ENCODE measurements around the gene NTF4.
"Not testable (repeated sequence)": the region's sequence is repeated elsewhere in the genome, so short reads cannot be mapped to it uniquely, and the experiment has no call there.

The NTF4 gene

DNA sequence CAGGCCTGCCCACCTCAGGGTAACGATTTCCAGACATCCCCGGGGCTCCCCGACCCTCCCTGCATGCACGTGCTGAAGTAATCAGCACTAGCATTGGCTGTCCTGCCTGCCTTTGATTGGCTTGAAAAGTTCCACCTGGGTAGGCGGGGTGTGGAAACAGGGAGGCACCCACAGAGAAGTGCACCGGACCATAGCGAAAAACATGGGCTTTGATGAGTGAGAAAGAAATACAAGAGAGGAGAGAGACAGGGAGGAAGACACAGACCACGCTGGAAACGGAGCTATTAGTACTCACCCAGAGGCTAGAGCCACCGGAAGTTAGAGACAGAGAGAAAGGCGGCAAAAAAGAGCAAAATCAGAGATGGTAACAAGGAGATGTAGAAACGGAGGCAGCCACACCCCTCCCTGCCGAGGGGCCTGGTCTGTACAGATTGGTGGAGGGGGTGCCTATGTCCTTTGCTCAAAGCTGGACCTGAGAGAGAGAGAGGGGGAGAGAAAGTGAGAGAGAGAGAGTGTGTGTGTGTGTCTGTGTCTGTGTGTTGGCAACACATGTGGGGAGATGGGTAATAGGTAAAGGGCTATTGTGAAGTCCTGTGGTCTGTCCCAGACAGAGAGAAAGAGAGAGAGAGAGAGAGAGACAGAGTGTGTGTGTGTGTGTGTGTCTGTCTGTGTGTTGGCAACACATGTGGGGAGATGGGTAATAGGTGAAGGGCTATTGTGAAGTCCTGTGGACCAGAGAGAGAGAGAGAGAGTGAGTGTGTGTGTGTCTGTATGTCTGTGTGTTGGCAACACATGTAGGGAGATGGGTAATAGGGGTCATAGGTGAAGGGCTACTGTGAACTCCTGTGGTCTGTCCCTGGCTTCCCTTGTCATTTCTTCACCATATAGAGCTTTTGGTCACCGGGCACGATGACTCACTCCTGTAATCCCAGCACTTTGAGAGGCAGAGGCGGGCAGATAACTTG, 43.4 kb downstream of the NTF4 start:
- DNase-seq (ENCODE audit: low read depth): no peak

DNA sequence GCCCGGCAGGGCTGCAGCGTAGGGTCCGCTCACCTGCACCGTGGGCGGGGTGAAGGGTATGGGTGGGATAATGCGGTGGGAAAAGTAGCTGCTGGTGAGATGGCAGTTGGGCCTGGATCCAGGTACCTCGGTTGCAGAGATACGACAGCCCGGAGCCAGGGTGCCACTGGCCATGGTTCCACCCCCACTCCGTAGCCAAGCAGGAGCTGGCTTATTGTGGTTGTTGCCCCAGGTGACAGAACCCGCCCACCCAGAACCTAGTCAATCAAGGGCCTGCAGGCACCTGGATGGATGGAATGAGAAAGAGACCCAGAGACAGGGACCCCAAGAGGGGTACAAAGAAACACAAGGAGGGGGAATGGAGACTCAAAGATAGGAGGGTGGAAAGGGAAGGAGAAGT, 44.3 kb downstream of the NTF4 start:
- no peak for DNase-seq (ENCODE audit: low read depth)

- no peak for DNase-seq (ENCODE audit: low read depth)
Measured at GRCh38 chr19:49019242-49019932, 45.2 kb downstream of the NTF4 start.

- DNase-seq (ENCODE audit: low read depth): not testable (repeated sequence)
Measured at GRCh38 chr19:49018388-49019241, 46.0 kb downstream of the NTF4 start.

- DNase-seq (ENCODE audit: low read depth): no peak
Measured at GRCh38 chr19:49017666-49018351, 46.8 kb downstream of the NTF4 start.

DNA sequence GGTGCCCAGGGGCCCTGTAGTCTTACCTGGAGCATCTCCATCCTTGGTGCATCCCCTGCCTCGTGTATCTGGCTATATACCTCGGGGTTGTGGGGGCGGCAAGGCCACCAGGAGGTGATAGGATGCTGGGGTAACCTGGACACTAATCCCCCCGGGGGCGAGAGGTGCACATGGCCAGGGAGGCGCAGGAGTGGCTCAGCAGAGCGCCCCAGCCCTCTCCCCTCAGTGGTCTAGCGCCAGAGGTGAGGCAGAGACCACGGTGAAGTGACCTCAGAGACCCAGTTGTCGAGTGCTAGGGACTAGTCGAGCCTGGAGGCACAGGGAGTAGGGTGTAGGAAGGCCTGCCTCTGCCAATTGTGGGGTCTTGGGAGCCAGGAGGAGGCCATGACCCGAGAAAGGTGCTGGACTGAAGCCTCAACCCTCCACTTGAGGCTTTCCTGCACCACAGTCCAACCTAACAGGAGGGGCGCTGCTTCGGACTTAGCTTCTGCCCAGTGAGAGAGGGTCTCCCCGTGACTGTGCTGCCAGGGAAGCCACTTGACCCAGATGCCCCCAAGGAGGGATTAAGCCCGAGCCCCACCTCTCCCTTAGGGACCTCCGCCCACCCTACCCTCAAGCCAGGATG, 47.5 kb downstream of the NTF4 start, which contains the start of gene LHB:
Gene LHB (minus strand): TSS at position 51 of the 625 bp plus-strand sequence. CDS start 10 bp downstream, at position 41.
- no peak for DNase-seq (ENCODE audit: low read depth)

DNA sequence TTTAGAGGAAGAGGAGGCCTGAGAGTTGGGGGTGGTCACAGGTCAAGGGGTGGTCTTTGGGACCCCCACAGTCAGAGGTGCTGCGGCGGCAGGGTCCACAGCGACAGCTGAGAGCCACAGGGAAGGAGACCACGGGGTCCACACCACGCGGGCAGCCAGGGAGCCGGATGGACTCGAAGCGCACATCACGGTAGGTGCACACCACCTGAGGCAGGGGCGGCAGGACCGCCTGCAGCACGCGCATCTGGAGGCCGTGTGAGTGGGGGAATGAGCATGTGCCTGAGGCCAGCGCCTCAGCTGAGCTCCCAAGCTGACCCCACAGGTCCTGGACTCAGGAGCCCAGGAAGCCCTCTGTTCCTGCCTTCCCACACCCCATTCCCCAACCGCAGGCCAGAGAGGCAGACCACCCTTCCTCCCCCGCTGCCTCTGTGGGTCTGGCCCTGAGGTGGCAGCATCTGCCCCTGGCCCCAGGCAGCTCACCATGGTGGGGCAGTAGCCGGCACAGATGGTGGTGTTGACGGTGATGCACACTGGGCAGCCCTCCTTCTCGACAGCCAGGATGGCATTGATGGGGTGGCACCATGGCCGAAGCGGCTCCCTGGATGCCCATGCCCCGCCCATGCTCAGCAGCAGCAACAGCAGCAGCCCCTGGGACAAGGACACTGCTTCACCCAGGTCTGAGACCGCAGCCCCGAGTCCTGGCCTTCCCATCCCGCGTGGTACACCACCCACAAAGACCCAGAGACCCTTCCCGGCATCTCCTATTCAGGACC, 48.4 kb downstream of the NTF4 start:
- no peak for DNase-seq (ENCODE audit: low read depth)

- DNase-seq (ENCODE audit: low read depth): no peak
Measured at GRCh38 chr19:49014870-49015255, 49.8 kb downstream of the NTF4 start.

DNA sequence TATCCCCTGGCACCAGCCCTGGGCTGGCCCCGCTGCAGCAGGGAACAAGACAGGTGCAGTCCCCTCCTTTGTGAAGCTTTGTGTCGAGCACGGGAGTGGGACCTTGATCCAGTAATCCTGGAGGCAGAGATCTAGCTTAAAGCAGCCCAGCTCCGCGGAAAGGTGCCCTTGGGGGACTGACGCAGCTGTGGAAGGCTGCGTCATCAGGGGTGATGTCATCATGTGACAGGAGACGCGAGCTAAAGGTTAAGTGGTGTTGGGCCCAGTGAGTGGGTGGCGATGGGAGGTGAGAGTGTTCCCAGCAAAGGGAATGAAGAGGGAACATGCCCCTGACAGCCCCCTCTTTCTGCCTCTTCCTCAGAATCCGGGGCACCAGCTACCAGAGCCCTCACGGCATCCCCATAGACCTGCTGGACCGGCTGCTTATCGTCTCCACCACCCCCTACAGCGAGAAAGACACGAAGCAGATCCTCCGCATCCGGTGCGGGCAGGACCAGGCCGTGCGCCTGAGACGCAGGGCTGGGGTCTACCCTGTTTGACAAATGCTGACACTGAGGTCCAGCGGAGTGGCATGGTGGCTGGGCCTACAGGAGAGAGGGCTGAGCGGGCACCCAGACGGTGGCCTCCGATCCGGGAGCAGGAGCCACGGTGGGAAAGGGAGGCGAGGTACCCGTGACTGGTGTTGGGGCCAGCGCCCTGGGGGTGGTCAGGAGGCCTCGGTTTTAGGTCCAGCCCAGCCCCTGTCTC, 50.3 kb downstream of the NTF4 start:
- no peak for DNase-seq (ENCODE audit: low read depth)

GRCh38 chr19:49011194-49011593, 53.4 kb downstream of the NTF4 start:
- DNase-seq (ENCODE audit: low read depth): no peak

Data from HS-5 (cell line).